Activated T-helper 2 cell treated with anti-CD3 and anti-CD28 coated beads, Interferon-gamma antibody, Interleukin-2, Interleukin-4, amounts not matched to agents 10 μg/mL and 5 μg/mL and 100 μg/mL, durations not matched to agents 14 hours and 24 hours and 36 hours (primary cell): ENCODE results near the gene RTN1. TPM values are rescaled to one million over a fixed set of nuclear protein-coding genes. Genes with fewer than 3 reads are reported as not detected.

ENCODE experiments used
- DNase-seq: peaks from one replicate; pipeline ENCODE4 v3.0.0; 2021; ENCODE audit warnings: low spot score
- H3K27ac Mint-ChIP-seq: one replicate; pipeline ENCODE4 v1.8.0; 2021; ENCODE audit warnings: mixed read lengths
- H3K27me3 Mint-ChIP-seq: one replicate; pipeline ENCODE4 v1.8.0; 2021; ENCODE audit warnings: low read depth, mixed read lengths
- H3K36me3 Mint-ChIP-seq: one replicate; pipeline ENCODE4 v1.8.0; 2021; ENCODE audit warnings: low read depth, mixed read lengths
- H3K4me1 Mint-ChIP-seq: one replicate; pipeline ENCODE4 v1.8.0; 2021; ENCODE audit warnings: low read depth, mixed read lengths
- H3K4me3 Mint-ChIP-seq: one replicate; pipeline ENCODE4 v1.8.0; 2021; ENCODE audit warnings: low read depth, mild to moderate bottlenecking, moderate library complexity, mixed read lengths
- H3K9me3 Mint-ChIP-seq: one replicate; pipeline ENCODE4 v1.8.0; 2021; ENCODE audit warnings: mixed read lengths
- intact Hi-C: fragments of 100-400 bp; cut with micrococcal nuclease; formaldehyde crosslinking; loops from one replicate; pipeline ENCODE4 v1.15.1; 2023
- total RNA-seq: library from RNA; stranded (reverse); gene quantifications from 2 replicates; pipeline ENCODE4 v1.2.3, GENCODE V29; 2022

Gene RTN1
- total RNA-seq, 1 donor from 2014 or later = not detected

DNA sequence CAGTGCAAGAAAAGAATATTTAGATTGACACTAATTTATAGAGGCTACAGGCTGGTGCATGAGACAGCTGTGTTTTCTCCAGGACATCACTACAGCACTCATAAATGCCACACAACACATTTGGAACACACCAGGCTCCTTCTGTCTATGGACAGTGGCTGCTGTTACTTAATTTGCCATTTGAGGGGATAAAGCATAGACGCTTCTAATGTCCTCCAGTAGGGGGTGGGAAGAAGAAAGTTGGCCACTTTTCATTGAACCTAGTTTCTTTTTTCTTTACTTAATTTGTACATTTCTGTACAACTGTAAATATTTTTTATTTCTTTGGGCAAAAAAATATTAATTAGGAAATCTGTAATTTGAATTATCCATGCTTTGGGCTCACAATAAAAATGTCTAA, 12.4 kb upstream of the RTN1 start:
- H3K9me3 Mint-ChIP-seq = no peaks in the 10 kb centered on the region
- no peaks in the 10 kb centered on the region for H3K4me1 Mint-ChIP-seq
- intact Hi-C loops = no loop called here
- no peak overlapping the region for H3K27ac Mint-ChIP-seq
- H3K4me3 Mint-ChIP-seq = no peak overlapping the region
- H3K27me3 Mint-ChIP-seq = no peaks in the 10 kb centered on the region
- no peaks in the 10 kb centered on the region for H3K36me3 Mint-ChIP-seq
- no peak for DNase-seq

DNA sequence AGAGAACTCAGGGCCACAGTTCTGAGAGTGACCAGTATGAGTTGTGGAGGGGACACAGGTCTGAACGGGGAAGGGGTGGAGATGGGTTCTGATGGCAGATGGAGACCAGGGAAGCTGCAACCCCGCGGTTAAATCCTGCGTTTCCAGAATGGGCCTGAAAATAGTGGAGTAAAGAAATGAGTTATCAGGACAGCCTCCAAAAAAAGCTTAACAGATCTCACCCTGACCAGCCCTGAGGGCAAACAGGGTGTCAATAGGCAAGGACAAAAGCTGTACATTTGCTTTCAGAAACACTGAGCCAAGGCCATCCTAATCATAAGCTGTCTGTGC, 555 bp upstream of the RTN1 start:
- H3K4me1 Mint-ChIP-seq = peaks cover 4% of the 10 kb centered on the region
- peak overlapping the region; percentile 77 for H3K4me3 Mint-ChIP-seq
- no peak overlapping the region for H3K27ac Mint-ChIP-seq
- H3K9me3 Mint-ChIP-seq = no peaks in the 10 kb centered on the region
- no peaks in the 10 kb centered on the region for H3K36me3 Mint-ChIP-seq
- peaks cover 46% of the 10 kb centered on the region for H3K27me3 Mint-ChIP-seq
- DNase-seq = no peak
- intact Hi-C loops = no loop called here

GRCh38 chr14:59869381-59870255, 958 bp downstream of the RTN1 start:
- Mint-ChIP-seq H3K27ac (no peak overlapping the region), H3K4me3 (peak overlapping the region; percentile 33)

GRCh38 chr14:59868021-59868420, 2.6 kb downstream of the RTN1 start:
- Mint-ChIP-seq H3K4me3 (no peak overlapping the region), H3K36me3 (no peaks in the 10 kb centered on the region), H3K9me3 (no peaks in the 10 kb centered on the region), H3K27ac (no peak overlapping the region), H3K4me1 (peaks cover 4% of the 10 kb centered on the region), H3K27me3 (peaks cover 42% of the 10 kb centered on the region)
- intact Hi-C loops = no loop called here
- no peak for DNase-seq

More at GRCh38 chr14:59869381-59870255, 958 bp downstream of the RTN1 start:
- intact Hi-C loops = no loop called here
- Mint-ChIP-seq H3K9me3 (no peaks in the 10 kb centered on the region), H3K4me1 (peaks cover 4% of the 10 kb centered on the region), H3K27me3 (peaks cover 51% of the 10 kb centered on the region), H3K36me3 (no peaks in the 10 kb centered on the region)
- no peak for DNase-seq

DNA sequence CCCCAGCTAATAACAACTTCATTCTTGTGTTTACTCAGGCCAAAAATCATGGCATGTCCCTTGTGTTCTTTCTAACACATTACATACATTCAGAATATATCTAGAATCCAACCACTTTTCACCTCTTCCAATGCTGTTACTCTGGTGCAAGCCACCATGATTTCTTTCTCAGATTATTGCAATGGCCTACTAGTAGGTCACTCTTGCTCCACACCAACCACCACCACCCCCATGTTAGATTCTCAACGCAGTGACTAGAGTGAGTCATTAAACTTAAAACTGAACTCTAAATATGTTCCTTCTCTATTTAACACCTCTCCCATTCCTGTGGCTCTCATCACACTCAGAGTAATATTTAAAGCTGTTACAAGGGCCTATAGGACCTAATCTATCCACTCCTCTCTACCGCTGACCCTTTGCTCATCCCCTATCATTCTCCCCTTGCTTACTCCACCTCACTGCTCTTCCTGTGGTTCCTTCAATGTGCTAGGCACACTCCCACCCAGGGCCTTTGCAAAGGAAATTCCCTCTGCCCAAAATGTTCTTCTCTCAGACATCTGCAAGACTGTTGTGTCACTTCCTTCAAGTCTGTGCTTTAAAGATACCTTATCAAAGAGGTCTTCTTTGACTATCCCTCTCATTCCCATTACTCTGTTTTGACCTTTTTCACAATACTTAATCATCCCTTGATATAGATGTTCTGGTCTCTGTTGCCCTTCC, 6.6 kb downstream of the RTN1 start:
- no peak for DNase-seq
- peaks cover 7% of the 10 kb centered on the region for H3K9me3 Mint-ChIP-seq
- H3K27me3 Mint-ChIP-seq = peaks cover 13% of the 10 kb centered on the region
- no peak overlapping the region for H3K4me3 Mint-ChIP-seq
- no peaks in the 10 kb centered on the region for H3K36me3 Mint-ChIP-seq
- no peak overlapping the region for H3K27ac Mint-ChIP-seq
- intact Hi-C loops = no loop called here
- no peaks in the 10 kb centered on the region for H3K4me1 Mint-ChIP-seq

DNA sequence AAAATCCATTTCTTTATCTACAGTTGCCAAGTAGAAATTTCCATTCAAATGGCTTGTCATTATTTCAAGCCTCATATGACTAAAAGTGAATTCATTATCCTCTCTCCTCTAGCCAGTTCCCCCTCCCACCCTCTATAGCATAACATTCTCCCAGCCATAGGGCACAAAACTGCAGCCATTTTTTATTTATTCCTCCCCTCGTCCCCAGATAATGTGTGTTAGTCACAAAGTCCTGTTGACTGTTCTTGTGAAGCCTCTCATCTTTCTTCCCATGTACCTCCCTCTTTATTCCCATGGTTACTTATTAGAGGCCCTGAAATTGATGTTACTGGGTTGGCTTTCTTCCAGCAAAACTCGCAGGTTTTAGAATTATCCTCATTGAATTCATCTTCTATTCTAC, 13.2 kb downstream of the RTN1 start:
- DNase-seq = no peak

DNA sequence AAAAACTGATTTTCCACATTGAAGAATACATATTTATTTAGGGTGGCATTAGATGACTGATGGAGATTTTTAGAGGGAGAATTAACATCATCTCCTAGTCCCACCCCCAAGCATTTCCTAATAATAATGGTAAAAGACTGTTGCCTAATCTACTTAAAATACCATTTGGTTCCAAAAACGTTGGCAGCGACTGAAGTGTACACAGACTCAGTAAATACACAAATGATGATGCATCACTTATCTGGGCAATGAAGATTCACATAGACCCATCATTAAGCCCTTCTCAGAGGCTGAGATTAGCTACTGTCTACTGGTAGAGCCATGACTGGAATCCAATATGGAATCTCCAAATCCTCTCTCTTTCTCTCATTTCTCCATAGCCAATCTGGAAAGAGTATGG, 18.2 kb downstream of the RTN1 start:
- Mint-ChIP-seq H3K4me3 (no peak overlapping the region), H3K27me3 (no peaks in the 10 kb centered on the region), H3K27ac (no peak overlapping the region), H3K9me3 (peaks cover under 1% of the 10 kb centered on the region), H3K36me3 (no peaks in the 10 kb centered on the region), H3K4me1 (no peaks in the 10 kb centered on the region)
- intact Hi-C loops = no loop called here
- DNase-seq = no peak

More for the DNA sequence above, 13.2 kb downstream of the RTN1 start:
- intact Hi-C loops = no loop called here
- Mint-ChIP-seq H3K9me3 (peaks cover 10% of the 10 kb centered on the region), H3K4me3 (no peak overlapping the region), H3K27me3 (no peaks in the 10 kb centered on the region), H3K4me1 (no peaks in the 10 kb centered on the region), H3K36me3 (no peaks in the 10 kb centered on the region), H3K27ac (no peak overlapping the region)

DNA sequence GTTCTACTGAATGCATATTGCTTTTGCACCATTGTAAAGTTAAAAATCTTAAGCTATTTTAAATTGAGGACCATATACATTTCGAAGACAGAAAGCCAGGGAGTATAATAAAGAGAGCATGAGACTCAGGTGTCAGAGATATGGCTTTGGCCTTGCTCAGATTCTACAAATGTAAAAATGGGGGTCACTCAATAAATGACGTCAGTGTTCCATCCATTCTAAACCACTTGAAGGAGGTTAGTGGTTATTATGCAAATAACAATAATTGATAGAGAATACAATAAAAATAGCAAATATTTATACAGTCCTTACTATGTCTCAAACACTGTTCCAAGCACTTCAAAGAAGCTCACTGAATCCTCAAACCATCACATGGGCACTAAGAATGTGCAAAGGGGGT, 20.1 kb downstream of the RTN1 start:
- no peaks in the 10 kb centered on the region for H3K9me3 Mint-ChIP-seq
- no peak for DNase-seq
- H3K4me3 Mint-ChIP-seq = no peak overlapping the region
- no peaks in the 10 kb centered on the region for H3K36me3 Mint-ChIP-seq
- intact Hi-C loops = no loop called here
- no peak overlapping the region for H3K27ac Mint-ChIP-seq
- no peaks in the 10 kb centered on the region for H3K4me1 Mint-ChIP-seq
- H3K27me3 Mint-ChIP-seq = no peaks in the 10 kb centered on the region

- H3K27ac Mint-ChIP-seq = no peak overlapping the region
- no peaks in the 10 kb centered on the region for H3K9me3 Mint-ChIP-seq
- DNase-seq = no peak
- intact Hi-C loops = no loop called here
- H3K4me1 Mint-ChIP-seq = no peaks in the 10 kb centered on the region
- no peaks in the 10 kb centered on the region for H3K36me3 Mint-ChIP-seq
- no peaks in the 10 kb centered on the region for H3K27me3 Mint-ChIP-seq
- no peak overlapping the region for H3K4me3 Mint-ChIP-seq
Observed at GRCh38 chr14:59849411-59850130, 21.0 kb downstream of the RTN1 start.

DNA sequence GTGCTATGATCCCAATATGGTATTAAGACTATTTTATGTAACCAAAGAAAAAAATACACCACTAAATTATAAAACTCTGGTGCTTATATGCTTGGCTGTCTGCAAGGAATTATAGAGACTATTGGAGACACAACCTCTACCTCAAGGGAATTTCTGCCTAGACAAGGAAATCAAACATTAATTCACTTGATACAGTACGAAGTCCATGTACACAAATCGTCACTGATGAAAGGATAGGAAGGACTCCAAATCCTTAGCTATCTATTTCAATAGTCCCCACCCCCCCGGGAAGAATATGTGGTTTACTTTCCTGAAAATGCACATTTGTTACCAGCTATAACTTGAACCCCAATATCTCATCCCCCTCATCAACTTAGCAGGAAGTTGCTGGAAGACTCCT, 21.9 kb downstream of the RTN1 start:
- intact Hi-C loops = no loop called here
- Mint-ChIP-seq H3K4me3 (no peak overlapping the region), H3K27me3 (peaks cover 3% of the 10 kb centered on the region), H3K9me3 (no peaks in the 10 kb centered on the region), H3K27ac (no peak overlapping the region), H3K36me3 (no peaks in the 10 kb centered on the region), H3K4me1 (no peaks in the 10 kb centered on the region)
- DNase-seq = no peak

DNA sequence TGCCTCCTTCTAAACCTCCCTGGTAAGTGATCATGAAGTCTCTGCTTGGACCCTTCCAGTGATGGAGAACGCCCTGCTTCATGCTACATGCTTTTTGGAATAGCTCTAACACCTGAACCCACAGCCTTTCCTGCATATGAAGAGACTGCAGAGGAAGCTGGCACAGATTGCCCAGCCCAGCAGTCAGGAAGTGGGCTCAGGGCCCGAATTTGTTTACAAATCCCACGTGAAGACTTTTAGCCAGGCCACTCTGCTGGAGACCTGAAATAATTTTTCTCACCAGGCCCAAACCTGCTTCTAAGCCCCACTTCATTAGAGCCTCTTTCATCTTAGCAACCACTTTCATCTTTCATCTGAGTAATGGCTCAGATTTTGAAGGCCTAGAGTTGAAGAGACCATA, 22.9 kb downstream of the RTN1 start:
- Mint-ChIP-seq H3K27me3 (peaks cover 8% of the 10 kb centered on the region), H3K4me3 (no peak overlapping the region), H3K9me3 (no peaks in the 10 kb centered on the region), H3K27ac (no peak overlapping the region), H3K36me3 (no peaks in the 10 kb centered on the region), H3K4me1 (no peaks in the 10 kb centered on the region)
- intact Hi-C loops = no loop called here
- DNase-seq = no peak

DNA sequence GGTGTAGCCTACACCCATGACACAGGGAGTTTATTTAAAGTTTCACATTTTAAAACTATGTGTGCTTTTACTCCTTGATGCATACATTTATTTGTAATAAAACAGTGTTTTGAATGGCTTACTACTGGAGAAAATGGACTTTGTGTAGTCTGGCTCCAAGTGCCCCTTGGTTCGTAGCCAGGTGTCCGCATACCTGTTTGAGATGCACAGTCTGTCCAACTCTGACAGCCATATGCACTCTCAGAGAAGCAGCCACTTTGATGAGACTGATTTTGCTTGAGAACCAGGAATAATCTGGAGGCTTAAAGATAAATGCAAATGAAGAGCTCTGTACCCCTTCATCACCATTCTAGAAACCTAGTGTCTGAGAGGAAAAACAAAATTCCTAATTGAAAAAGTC, 24.0 kb downstream of the RTN1 start:
- no peaks in the 10 kb centered on the region for H3K9me3 Mint-ChIP-seq
- H3K27ac Mint-ChIP-seq = no peak overlapping the region
- H3K4me3 Mint-ChIP-seq = no peak overlapping the region
- DNase-seq = no peak
- intact Hi-C loops = no loop called here
- no peaks in the 10 kb centered on the region for H3K36me3 Mint-ChIP-seq
- H3K27me3 Mint-ChIP-seq = peaks cover 8% of the 10 kb centered on the region
- no peaks in the 10 kb centered on the region for H3K4me1 Mint-ChIP-seq

GRCh38 chr14:59845245-59845644, 25.3 kb downstream of the RTN1 start:
- Mint-ChIP-seq H3K27me3 (peaks cover 8% of the 10 kb centered on the region), H3K36me3 (no peaks in the 10 kb centered on the region), H3K9me3 (no peaks in the 10 kb centered on the region), H3K4me1 (no peaks in the 10 kb centered on the region), H3K4me3 (no peak overlapping the region), H3K27ac (no peak overlapping the region)
- no peak for DNase-seq
- intact Hi-C loops = no loop called here
